Measurements from ENCODE around the gene PRR15L. TPM values are rescaled to one million over a fixed set of nuclear protein-coding genes. Genes with fewer than 3 reads are reported as not detected.

PRR15L gene
- total and polyA plus RNA-seq, 2 of the 8 experiments (the other 6 are each of a cell fraction or from before 2014, with no cell fraction given): 0.26 to 1.1 TPM

- TF ChIP-seq CHD7 (IDR thresholded peaks at IDR 0.05; ENCODE audit: insufficient replicate concordance, low read length): no peak
- TF ChIP-seq CREB1 (IDR thresholded peaks at IDR 0.05): no peak
- no peak for TF ChIP-seq EGR1 (IDR thresholded peaks at IDR 0.05; ENCODE audit: borderline replicate concordance, low read depth, low read length)
- TF ChIP-seq PHF8 (conservative IDR thresholded peaks at IDR 0.05; ENCODE audit: low read depth, low read length): no peak
- TF ChIP-seq, protein P1, sequence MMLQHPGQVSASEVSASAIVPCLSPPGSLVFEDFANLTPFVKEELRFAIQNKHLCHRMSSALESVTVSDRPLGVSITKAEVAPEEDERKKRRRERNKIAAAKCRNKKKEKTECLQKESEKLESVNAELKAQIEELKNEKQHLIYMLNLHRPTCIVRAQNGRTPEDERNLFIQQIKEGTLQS (IDR thresholded peaks at IDR 0.05; ENCODE audit: insufficient read depth, low read depth, low read length): no peak
- no peak for TF ChIP-seq CBX8 (IDR thresholded peaks at IDR 0.05; ENCODE audit: borderline replicate concordance, low read depth, low read length)
- TF ChIP-seq POLR2A (IDR thresholded peaks at IDR 0.05; ENCODE audit: control extremely low read depth in 1 of 2, low read depth in 2 of 2, low read length in 2 of 2): no peak
- no peak for TF ChIP-seq SRF (IDR thresholded peaks at IDR 0.05; ENCODE audit: low read depth, low read length)
Measured at GRCh38 chr17:47982645-47983390, 25.1 kb upstream of the PRR15L start (continued).

Measured in H1 (cell line).